NCI-H1048 (cell line): ENCODE measurements around the gene MTG2.

Experiments
- DNase-seq: peaks from one replicate; lab custom pipeline; 2025; lab: John Stamatoyannopoulos, UW

MTG2 gene

GRCh38 chr20:62186887-62187866 is 4.3 kb downstream of the MTG2 start:
- DNase-seq = no peak

- no peak for DNase-seq
Measured at GRCh38 chr20:62190639-62191411, 8.0 kb downstream of the MTG2 start.

GRCh38 chr20:62191781-62192559 is 9.1 kb downstream of the MTG2 start:
- DNase-seq = no peak

GRCh38 chr20:62192635-62193034 is 9.8 kb downstream of the MTG2 start:
- DNase-seq = no peak

GRCh38 chr20:62193079-62194025 is 10.5 kb downstream of the MTG2 start:
- DNase-seq = no peak

GRCh38 chr20:62195075-62195405 is 12.2 kb downstream of the MTG2 start:
- no peak for DNase-seq

GRCh38 chr20:62195736-62196135 is 12.9 kb downstream of the MTG2 start:
- no peak for DNase-seq

- DNase-seq = no peak
Measured at GRCh38 chr20:62196286-62196685, 13.5 kb downstream of the MTG2 start.

- no peak for DNase-seq
Measured at GRCh38 chr20:62197311-62197710, 14.5 kb downstream of the MTG2 start.

- no peak for DNase-seq
Measured at GRCh38 chr20:62197801-62198200, 15.0 kb downstream of the MTG2 start.

GRCh38 chr20:62198496-62198895 is 15.7 kb downstream of the MTG2 start:
- no peak for DNase-seq

GRCh38 chr20:62198931-62199330 is 16.1 kb downstream of the MTG2 start:
- DNase-seq = no peak

- DNase-seq = no peak
Measured at GRCh38 chr20:62200491-62201172, 17.8 kb downstream of the MTG2 start.

GRCh38 chr20:62201173-62202082 is 18.6 kb downstream of the MTG2 start:
- DNase-seq = no peak

- DNase-seq = no peak
Measured at GRCh38 chr20:62202083-62202395, 19.2 kb downstream of the MTG2 start.

- no peak for DNase-seq
Measured at GRCh38 chr20:62202676-62203377, 20.0 kb downstream of the MTG2 start.

GRCh38 chr20:62203378-62204030 is 20.7 kb downstream of the MTG2 start:
- no peak for DNase-seq

- no peak for DNase-seq
Measured at GRCh38 chr20:62205618-62206387, 23.0 kb downstream of the MTG2 start.
